ENCODE measurements around the gene EPHA5.
"Not testable (repeated sequence)": the region's sequence is repeated elsewhere in the genome, so short reads cannot be mapped to it uniquely, and the experiment has no call there.

EPHA5 gene

DNA sequence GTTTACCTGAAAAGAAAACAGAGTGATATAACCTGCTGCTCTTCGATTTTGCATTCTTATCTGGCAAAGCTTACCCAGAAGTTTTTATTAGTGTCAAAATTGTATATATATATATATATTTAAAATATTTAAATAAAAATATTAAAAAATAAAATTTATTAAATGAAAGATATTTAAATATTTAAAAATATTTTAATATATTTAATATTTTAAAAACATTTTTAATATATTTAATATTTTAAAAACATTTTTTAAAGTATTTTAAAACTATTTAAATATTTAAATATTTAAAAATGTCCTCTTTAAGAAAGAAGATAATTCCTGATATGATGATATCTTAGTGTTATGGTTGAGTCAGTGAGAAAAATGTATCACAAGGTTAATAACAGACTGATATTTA, 317.2 kb downstream of the EPHA5 start:
- DNase-seq = no peak

DNA sequence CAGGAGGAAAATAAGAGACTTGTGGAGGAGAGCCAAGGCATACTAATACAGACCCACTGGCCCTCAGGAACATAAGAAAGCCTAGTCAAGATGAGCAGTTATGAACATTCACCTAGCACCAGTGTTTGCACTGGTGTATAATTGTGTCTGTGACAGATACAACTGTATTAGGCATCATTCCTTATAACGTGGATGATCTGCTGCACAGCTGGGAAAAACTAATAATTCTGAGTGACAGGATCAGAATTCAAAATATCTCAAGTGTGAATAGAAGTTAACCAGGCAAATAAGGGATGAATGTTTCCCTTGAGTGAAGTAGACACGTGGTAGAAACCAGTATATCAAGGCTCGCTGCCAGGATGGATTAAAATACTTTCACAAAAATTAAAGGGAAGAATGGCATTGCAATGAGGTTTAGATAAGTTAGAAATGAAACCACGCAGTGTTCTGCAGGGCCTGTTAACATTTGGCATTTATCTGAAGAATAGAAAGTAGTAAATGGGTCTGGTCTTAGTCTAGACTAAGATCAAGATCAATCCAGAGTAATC, 325.9 kb downstream of the EPHA5 start:
- no peak for DNase-seq

DNA sequence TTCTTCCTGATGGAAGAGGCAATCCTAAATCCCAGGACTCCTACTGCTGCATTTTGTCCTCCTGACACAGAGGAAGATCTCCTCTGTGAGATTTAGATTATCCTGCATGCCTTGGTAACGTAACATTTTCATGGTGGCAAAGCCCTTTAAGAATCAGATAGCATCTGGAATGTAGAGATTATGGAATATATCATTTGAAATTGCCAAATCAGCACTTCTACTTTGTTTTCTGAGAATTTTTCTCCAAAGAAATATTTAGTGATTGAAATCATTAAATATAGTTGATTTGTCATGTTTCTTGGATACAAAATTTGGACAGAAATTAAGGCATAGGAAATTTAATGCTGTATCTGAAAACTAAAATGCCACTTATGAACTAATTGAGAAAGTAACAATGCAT, 326.9 kb downstream of the EPHA5 start:
- DNase-seq = no peak

DNA sequence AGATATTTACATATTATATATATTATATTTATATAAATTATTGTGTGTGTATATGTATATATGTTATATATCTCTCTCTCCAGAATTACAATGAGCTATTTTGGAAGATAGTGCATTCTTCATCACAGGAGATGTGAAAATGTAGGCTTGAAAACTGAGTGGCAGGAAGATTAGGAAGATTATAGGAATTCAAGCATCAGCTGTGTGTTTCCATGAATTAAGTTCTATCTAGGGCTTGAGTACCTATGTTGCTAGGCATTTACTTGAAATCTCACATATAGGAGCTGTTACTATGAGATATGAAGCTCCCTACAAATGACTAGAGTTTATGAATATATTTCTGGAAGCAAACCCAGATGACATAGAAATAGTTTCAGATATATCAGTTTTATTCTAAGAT, 328.7 kb downstream of the EPHA5 start:
- DNase-seq = no peak

DNA sequence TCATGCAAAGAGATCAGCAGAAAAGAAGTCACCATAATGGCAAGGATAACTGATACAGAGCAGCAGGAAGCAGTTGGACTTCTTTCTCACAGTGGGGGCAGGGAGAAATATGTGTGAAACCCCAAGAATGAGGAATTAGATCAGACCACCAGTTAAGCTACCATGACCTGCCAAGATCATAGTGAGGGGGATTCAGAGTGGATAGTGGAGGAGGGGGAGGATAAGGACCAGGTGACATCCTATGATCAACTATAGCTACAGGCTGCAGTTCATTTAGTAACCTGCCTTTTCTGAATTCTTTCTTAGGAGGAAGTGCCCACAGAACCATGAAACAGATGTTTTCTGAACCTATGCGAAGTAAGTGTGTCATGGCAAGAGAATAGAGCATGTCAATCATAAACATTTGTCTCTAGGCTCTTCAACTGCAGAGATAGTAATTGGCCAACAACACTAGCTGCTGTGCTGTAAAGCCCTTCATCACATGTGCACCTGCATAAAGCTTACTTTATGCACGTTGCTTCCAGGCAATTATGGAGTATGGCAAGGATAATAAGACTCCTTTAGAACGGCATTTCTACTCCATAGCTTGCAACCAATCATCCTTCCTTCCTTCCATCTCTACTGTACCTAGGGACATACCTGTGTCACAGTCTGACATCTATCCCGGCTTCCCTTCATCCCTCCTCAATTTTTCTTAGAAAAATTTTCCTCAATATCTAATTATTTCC, 329.7 kb downstream of the EPHA5 start:
- DNase-seq = no peak

DNA sequence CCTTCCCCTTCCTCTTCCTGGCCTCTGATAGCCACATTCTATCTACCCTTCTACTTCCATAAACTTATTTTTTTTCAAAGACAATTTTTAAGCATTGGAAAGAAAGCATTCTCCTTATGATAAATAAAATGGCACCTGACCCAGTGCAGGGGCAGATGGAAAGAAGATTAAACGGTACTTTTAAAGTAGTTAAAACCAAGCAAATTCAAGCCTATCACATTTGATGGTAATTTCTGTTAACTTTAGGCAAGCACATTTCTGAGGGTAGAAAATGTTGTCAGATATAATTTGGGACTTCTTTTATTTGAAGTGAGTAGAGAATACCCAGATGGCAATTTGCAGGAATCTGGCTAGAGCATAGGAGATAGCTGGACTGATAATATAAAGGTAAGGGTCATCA, 332.9 kb downstream of the EPHA5 start:
- no peak for DNase-seq

DNA sequence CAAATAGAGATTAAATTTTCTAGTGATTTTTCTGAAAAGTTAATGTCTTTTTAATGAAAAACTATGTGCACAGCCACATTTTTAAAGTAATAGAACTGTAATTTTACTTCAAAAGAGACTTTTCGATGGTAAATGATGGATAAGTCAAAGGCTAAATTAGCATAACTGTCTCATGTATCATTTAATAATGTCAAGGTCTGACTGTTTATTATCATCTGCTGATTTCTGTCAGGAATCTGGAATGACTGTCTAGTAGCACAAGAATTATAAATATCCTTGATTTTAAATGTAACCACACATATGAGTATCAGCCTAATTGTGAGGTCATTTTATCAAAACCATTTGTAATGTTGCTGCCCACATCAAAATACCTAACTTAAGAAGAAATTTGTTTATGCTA, 333.8 kb downstream of the EPHA5 start:
- DNase-seq = no peak

DNA sequence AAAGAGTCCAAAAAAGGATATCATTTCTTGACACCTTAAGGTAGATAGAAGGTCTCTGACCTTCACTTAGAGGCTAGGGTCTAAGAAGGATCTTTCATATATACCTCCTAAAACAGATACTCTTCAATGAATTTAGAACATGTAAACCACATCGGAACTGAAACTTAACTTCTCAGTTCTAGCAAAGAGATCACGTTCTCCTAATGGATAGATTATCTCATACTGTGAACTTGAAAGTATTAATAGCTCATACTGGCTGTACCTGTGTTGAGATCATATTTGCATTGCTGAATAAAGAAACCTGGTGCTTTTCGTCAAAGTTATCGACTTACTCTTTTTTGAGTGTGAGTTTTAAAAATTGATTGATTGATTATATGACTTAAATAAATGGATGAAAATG, 353.8 kb downstream of the EPHA5 start:
- DNase-seq = no peak

DNA sequence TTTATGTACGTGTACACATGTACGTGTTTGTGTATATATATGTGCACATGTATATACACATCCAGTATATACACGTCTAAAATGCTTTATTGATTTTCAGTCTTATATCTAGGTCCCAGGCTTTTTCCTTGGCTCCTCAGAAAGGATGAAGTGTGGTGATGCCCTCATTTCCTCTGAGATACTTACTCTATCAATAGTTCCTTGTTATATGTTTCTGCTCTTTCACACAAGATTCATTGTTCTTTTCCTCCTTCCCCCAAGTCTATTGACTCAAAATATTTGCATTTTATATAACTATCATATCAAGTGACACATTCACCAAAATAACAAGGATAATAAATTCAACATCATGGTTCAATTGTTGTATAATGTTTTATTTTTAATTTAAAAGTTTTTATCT, 359.2 kb downstream of the EPHA5 start:
- DNase-seq = no peak

DNA sequence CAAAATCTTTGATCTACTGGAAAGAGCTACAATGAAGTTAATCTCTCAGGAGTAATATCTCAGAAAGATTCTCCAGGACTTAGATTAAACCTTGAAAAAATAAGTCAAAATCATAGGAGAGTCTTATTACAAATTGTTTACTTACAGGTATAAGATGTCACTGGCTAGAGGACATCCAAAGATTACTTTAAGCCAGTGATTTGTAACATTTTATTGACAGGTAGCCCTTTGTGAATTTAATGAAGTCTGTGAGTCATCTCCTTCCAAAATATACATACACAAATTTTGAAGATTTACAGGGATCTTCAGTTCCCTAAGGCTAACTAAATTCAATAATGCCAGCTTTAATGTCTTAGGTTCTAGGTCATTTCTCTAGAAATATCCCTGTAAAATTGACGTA, 359.7 kb downstream of the EPHA5 start:
- no peak for DNase-seq

DNA sequence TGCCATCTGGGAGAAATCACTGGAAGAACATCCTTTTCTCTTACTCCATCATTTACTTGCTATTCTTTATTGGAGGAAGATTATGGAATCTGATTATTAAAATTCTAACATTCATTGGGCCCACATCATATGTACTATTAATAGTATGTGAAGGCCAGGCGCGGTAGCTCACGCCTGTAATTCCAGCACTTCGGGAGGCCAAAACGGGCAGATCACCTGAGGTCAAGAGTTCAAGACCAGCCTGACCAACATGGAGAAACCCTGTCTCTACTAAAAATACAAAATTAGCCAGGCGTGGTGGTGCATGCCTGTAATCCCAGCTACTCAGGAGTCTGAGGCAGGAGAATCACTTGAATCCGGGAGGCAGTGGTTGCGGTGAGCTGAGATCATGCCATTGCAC, 361.7 kb downstream of the EPHA5 start:
- DNase-seq = not testable (repeated sequence)

DNA sequence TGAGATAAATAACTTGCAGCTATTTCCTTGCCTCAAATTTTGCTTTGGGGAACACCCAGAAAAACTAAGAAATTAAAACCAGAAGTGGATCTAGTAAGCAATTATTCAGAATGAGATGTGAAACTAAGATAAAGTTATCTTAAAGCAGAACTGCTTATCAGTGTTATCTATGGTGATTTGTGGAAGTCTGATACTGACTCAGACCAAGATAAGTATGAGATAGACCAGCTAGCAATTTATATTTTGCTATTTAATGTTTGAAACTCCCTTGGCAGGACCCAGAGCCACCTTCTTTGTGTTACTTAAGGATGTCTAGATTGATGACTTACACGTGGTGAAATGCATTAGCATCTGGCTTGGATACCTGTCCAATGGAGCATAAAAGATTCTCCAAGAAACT, 368.1 kb downstream of the EPHA5 start:
- DNase-seq = no peak

DNA sequence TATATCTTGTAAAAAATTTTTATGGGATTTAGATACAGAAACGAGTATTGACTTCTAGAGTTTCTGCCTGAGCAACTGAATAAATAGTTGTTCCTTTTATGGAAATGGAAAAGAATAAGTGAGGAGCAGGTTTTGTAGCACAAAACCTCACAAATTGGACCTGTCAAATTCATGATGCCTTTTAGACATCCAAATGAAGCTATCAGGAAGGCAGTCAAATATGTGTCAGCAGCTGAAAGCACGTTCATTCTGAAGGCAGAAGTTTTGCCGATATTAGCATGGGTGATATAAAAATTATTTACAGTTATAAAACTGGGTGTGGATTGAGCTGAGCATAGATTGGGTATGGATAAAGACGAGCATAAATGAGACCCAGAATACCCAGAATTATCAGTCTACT, 374.0 kb downstream of the EPHA5 start:
- DNase-seq = no peak

DNA sequence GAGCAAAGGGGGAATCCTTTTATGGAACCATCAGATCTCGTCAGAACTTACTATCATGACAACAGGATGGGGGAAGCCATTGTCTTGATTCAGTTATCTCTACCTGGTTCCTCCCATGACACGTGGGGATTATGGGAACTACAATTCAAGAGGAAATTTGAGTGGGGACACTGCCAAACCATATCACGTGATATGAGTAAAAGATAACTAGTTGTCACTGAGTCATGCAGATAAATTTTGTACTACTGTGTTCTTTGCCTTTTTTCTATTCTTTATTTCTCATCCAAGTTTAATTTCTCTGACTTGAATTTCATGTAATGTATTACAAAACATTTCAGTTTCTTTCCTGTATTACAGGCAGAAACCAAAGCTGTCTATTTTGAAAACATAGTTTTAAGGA, 383.2 kb downstream of the EPHA5 start:
- no peak for DNase-seq
